SK-N-SH treated with all-trans-retinoic acid at 6 μM for 48 hours (cell line): ENCODE data around the gene COL28A1.

Experiments used
- ATAC-seq: fragments of 200-7000 bp; cut with Tn5 transposase; 3 replicates; pipeline ENCODE4 v1.9.1; 2020; ENCODE audit warnings: mild to moderate bottlenecking, moderate library complexity
- ARNTL ChIP-seq: fragments of 450-650 bp; formaldehyde crosslinking; IDR thresholded peaks from 2 replicates; pipeline ENCODE4 v1.5.0; 2020; ENCODE audit warnings: low read depth, mild to moderate bottlenecking, moderate library complexity, borderline replicate concordance
- BACH2 ChIP-seq: fragments of 250-450 bp; sonication (Bioruptor Pico); IDR thresholded peaks from 2 replicates; pipeline ENCODE4 v1.9.0; 2021; ENCODE audit warnings: mild to moderate bottlenecking, borderline replicate concordance
- CSDC2 ChIP-seq: fragments of 250-450 bp; sonication (Bioruptor Pico); IDR thresholded peaks from 2 replicates; pipeline ENCODE4 v1.5.0; 2020; ENCODE audit warnings: mild to moderate bottlenecking, moderate library complexity
- ESRRG ChIP-seq: fragments of 250-450 bp; sonication (Bioruptor Pico); IDR thresholded peaks from 2 replicates; pipeline ENCODE4 v1.6.1; 2021; ENCODE audit warnings: mild to moderate bottlenecking
- ISL1 ChIP-seq: fragments of 250-450 bp; sonication (Bioruptor Pico); IDR thresholded peaks from 2 replicates; pipeline ENCODE4 v2.1.2; 2022; ENCODE audit warnings: mild to moderate bottlenecking, moderate library complexity
- OSR1 ChIP-seq: fragments of 250-450 bp; sonication (Bioruptor Pico); IDR thresholded peaks from 2 replicates; pipeline ENCODE4 v1.8.0; 2022; ENCODE audit warnings: moderate library complexity, mild to moderate bottlenecking, inconsistent platforms
- PATZ1 ChIP-seq: fragments of 250-450 bp; sonication (Bioruptor Pico); IDR thresholded peaks from 2 replicates; pipeline ENCODE4 v1.8.0; 2020; ENCODE audit warnings: mild to moderate bottlenecking, moderate library complexity, borderline replicate concordance
- POU6F1 ChIP-seq: fragments of 250-450 bp; sonication (Bioruptor Pico); IDR thresholded peaks from 2 replicates; pipeline ENCODE4 v1.8.0; 2021; ENCODE audit warnings: low read depth, mild to moderate bottlenecking, moderate library complexity, borderline replicate concordance
- PPARA ChIP-seq: fragments of 250-450 bp; sonication (Bioruptor Pico); IDR thresholded peaks from 2 replicates; pipeline ENCODE4 v1.5.0; 2020; ENCODE audit warnings: mild to moderate bottlenecking, borderline replicate concordance
- RARB ChIP-seq: fragments of 250-450 bp; sonication (Bioruptor Pico); IDR thresholded peaks from 2 replicates; pipeline ENCODE4 v1.8.0; 2021; ENCODE audit warnings: mild to moderate bottlenecking, moderate library complexity
- SNAI2 ChIP-seq: fragments of 250-450 bp; sonication (Bioruptor Pico); IDR thresholded peaks from 2 replicates; pipeline ENCODE4 v1.5.0; 2020; ENCODE audit warnings: mild to moderate bottlenecking, moderate library complexity
- TCF4 ChIP-seq: fragments of 250-450 bp; sonication (Bioruptor Pico); IDR thresholded peaks from 2 replicates; pipeline ENCODE4 v1.8.0; 2021; ENCODE audit warnings: mild to moderate bottlenecking, moderate library complexity, borderline replicate concordance
- TOX ChIP-seq: fragments of 250-450 bp; sonication (Bioruptor Pico); IDR thresholded peaks from 2 replicates; pipeline ENCODE4 v1.8.0; 2021; ENCODE audit warnings: mild to moderate bottlenecking, moderate library complexity, borderline replicate concordance
- TSHZ2 ChIP-seq: fragments of 250-450 bp; sonication (Bioruptor Pico); IDR thresholded peaks from 2 replicates; pipeline ENCODE4 v1.5.0; 2020; ENCODE audit warnings: mild to moderate bottlenecking, moderate library complexity
- ZC3H10 ChIP-seq: fragments of 250-450 bp; sonication (Bioruptor Pico); IDR thresholded peaks from 2 replicates; pipeline ENCODE4 v1.5.1; 2021; ENCODE audit warnings: mild to moderate bottlenecking, moderate library complexity
- ZFP3 ChIP-seq: fragments of 250-450 bp; sonication (Bioruptor Pico); IDR thresholded peaks from 2 replicates; pipeline ENCODE4 v1.5.0; 2020; ENCODE audit warnings: mild to moderate bottlenecking, moderate library complexity
- ZFP30 ChIP-seq: fragments of 450-650 bp; formaldehyde crosslinking; IDR thresholded peaks from 2 replicates; pipeline ENCODE4 v1.5.0; 2022; ENCODE audit warnings: mild to moderate bottlenecking, moderate library complexity
- ZNF8 ChIP-seq: fragments of 450-650 bp; formaldehyde crosslinking; IDR thresholded peaks from 2 replicates; pipeline ENCODE4 v1.5.0; 2020; ENCODE audit warnings: mild to moderate bottlenecking, moderate library complexity
- TF ChIP-seq, protein P1 (sequence below): fragments of 250-450 bp; sonication (Bioruptor Pico); IDR thresholded peaks from 2 replicates; pipeline ENCODE4 v1.5.1; 2020; ENCODE audit warnings: low read depth, mild to moderate bottlenecking, moderate library complexity
- TF ChIP-seq, protein P2 (sequence below): fragments of 250-450 bp; sonication (Bioruptor Pico); IDR thresholded peaks from 2 replicates; pipeline ENCODE4 v1.5.1; 2021; ENCODE audit warnings: mild to moderate bottlenecking, moderate library complexity

Gene COL28A1

GRCh38 chr7:7434329-7434728 lies 101.3 kb downstream of the COL28A1 start:
- no peak for TF ChIP-seq ESRRG (CRISPR knock-in tag)
- TF ChIP-seq CSDC2 = no peak
- TF ChIP-seq PPARA (CRISPR knock-in tag) = no peak
- no peak for TF ChIP-seq PATZ1 (CRISPR knock-in tag)
- TF ChIP-seq RARB (CRISPR knock-in tag) = no peak
- no peak for TF ChIP-seq TCF4
- TF ChIP-seq BACH2 = no peak
- TF ChIP-seq TSHZ2 (CRISPR knock-in tag) = no peak
- TF ChIP-seq ZC3H10 (CRISPR knock-in tag) = no peak
- TF ChIP-seq, protein P1, sequence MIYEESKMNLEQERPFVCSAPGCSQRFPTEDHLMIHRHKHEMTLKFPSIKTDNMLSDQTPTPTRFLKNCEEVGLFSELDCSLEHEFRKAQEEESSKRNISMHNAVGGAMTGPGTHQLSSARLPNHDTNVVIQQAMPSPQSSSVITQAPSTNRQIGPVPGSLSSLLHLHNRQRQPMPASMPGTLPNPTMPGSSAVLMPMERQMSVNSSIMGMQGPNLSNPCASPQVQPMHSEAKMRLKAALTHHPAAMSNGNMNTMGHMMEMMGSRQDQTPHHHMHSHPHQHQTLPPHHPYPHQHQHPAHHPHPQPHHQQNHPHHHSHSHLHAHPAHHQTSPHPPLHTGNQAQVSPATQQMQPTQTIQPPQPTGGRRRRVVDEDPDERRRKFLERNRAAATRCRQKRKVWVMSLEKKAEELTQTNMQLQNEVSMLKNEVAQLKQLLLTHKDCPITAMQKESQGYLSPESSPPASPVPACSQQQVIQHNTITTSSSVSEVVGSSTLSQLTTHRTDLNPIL (CRISPR knock-in tag) = no peak
- no peak for TF ChIP-seq SNAI2
- no peak for ATAC-seq

DNA sequence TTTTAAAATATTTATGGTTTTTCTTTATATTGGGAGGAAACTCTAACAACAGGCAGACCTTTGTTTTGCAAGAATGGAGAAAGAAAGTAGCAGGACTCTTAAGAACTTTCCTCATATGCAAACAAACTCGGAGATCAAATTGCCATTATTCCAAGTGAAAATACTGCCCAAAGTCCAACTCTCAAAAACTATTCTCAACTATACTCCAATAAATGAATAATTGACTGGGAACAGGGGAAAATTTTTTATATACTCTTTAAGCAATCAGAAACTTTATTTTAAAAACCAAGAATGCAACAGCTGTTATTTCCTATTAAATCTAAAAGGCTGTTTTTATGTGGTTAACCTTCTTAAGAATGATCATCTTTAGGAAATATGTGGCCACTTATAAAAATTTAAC lies 101.9 kb downstream of the COL28A1 start:
- ATAC-seq = no peak
- no peak for TF ChIP-seq CSDC2
- no peak for TF ChIP-seq POU6F1
- no peak for TF ChIP-seq ARNTL
- no peak for TF ChIP-seq SNAI2
- no peak for TF ChIP-seq ZC3H10 (CRISPR knock-in tag)
- TF ChIP-seq TCF4 = no peak
- no peak for TF ChIP-seq ZNF8 (CRISPR knock-in tag)
- no peak for TF ChIP-seq OSR1 (CRISPR knock-in tag)
- TF ChIP-seq ZFP30 (CRISPR knock-in tag) = no peak
- TF ChIP-seq RARB (CRISPR knock-in tag) = no peak
- TF ChIP-seq, protein P2, sequence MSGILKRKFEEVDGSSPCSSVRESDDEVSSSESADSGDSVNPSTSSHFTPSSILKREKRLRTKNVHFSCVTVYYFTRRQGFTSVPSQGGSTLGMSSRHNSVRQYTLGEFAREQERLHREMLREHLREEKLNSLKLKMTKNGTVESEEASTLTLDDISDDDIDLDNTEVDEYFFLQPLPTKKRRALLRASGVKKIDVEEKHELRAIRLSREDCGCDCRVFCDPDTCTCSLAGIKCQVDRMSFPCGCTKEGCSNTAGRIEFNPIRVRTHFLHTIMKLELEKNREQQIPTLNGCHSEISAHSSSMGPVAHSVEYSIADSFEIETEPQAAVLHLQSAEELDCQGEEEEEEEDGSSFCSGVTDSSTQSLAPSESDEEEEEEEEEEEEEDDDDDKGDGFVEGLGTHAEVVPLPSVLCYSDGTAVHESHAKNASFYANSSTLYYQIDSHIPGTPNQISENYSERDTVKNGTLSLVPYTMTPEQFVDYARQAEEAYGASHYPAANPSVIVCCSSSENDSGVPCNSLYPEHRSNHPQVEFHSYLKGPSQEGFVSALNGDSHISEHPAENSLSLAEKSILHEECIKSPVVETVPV (CRISPR knock-in tag) = no peak
- TF ChIP-seq ZFP3 (CRISPR knock-in tag) = no peak
- no peak for TF ChIP-seq TSHZ2 (CRISPR knock-in tag)
- TF ChIP-seq ISL1 = no peak
- TF ChIP-seq TOX (CRISPR knock-in tag) = no peak
